KMS-11 (cell line): Measurements from ENCODE around the gene CAPRIN2.
A peak's percentile ranks its signal among the peaks of the same experiment; 100 is the strongest.

ENCODE experiments used
- H2AFZ ChIP-seq: fragments of 200-600 bp; sonication (generic); 2 replicates; pipeline ENCODE4 v1.6.1; 2016; ENCODE audit warnings: antibody characterized with exemption, mixed run types, low read depth
- H3K27ac ChIP-seq: fragments of 200-600 bp; sonication (generic); 2 replicates; pipeline ENCODE4 v1.6.1; 2016; ENCODE audit warnings: mild to moderate bottlenecking, mixed run types
- H3K27me3 ChIP-seq: fragments of 200-600 bp; sonication (generic); 2 replicates; pipeline ENCODE4 v1.6.1; 2017; ENCODE audit warnings: mild to moderate bottlenecking, low read depth, mixed run types, moderate library complexity; ENCODE audit not compliant: insufficient read depth
- H3K36me3 ChIP-seq: fragments of 200-600 bp; sonication (generic); 2 replicates; pipeline ENCODE4 v1.6.1; 2017; ENCODE audit warnings: mild to moderate bottlenecking, mixed run types; ENCODE audit not compliant: insufficient read depth
- H3K4me1 ChIP-seq: fragments of 200-600 bp; sonication (generic); 2 replicates; pipeline ENCODE4 v1.6.1; 2016; ENCODE audit warnings: mild to moderate bottlenecking, low read depth, mixed run types; ENCODE audit not compliant: poor library complexity, severe bottlenecking
- H3K4me2 ChIP-seq: fragments of 200-600 bp; sonication (generic); 2 replicates; pipeline ENCODE4 v1.7.0; 2016; ENCODE audit warnings: mild to moderate bottlenecking, mixed run types
- H3K4me3 ChIP-seq: fragments of 200-600 bp; sonication (generic); IDR thresholded peaks from 2 replicates; pipeline ENCODE4 v1.6.1; 2017; ENCODE audit warnings: low read depth, low read length, mixed read lengths; ENCODE audit not compliant: insufficient read depth
- H3K79me2 ChIP-seq: fragments of 200-600 bp; sonication (generic); 2 replicates; pipeline ENCODE4 v1.6.1; 2016; ENCODE audit warnings: low read depth, mixed run types; ENCODE audit not compliant: insufficient read depth
- H3K9ac ChIP-seq: fragments of 200-600 bp; sonication (generic); 2 replicates; pipeline ENCODE4 v1.6.1; 2016; ENCODE audit warnings: mild to moderate bottlenecking, mixed run types
- H4K20me1 ChIP-seq: fragments of 200-600 bp; sonication (generic); 2 replicates; pipeline ENCODE4 v1.6.1; 2016; ENCODE audit warnings: mild to moderate bottlenecking, mixed run types; ENCODE audit not compliant: insufficient read depth
- TF ChIP-seq, protein P1 (sequence below): fragments of 200-600 bp; sonication (generic); conservative IDR thresholded peaks from 2 replicates; pipeline ENCODE4 v1.6.1; 2017; ENCODE audit warnings: low read depth, mild to moderate bottlenecking, antibody characterized with exemption, low read length, moderate library complexity, mixed read lengths

CAPRIN2 gene

DNA sequence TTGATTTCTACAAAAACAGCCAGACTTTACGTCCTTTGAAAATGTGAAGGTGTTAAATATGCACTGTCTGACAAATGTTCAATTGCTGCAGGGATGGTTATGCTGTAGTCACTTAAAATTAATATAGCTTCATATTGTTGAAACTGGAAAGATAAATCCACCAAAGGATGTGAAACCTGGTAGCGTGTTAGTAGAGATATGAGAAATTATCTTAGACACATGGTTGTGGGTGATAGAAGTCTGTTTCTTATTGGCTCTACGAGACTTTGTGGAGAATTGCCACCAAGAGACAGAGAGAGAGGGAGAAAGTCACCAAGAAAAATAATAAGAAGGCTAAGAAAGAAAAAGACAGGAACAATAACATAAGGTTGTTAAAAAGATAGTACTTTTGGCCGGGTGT lies 2.6 kb upstream of the CAPRIN2 start:
- TF ChIP-seq, protein P1, sequence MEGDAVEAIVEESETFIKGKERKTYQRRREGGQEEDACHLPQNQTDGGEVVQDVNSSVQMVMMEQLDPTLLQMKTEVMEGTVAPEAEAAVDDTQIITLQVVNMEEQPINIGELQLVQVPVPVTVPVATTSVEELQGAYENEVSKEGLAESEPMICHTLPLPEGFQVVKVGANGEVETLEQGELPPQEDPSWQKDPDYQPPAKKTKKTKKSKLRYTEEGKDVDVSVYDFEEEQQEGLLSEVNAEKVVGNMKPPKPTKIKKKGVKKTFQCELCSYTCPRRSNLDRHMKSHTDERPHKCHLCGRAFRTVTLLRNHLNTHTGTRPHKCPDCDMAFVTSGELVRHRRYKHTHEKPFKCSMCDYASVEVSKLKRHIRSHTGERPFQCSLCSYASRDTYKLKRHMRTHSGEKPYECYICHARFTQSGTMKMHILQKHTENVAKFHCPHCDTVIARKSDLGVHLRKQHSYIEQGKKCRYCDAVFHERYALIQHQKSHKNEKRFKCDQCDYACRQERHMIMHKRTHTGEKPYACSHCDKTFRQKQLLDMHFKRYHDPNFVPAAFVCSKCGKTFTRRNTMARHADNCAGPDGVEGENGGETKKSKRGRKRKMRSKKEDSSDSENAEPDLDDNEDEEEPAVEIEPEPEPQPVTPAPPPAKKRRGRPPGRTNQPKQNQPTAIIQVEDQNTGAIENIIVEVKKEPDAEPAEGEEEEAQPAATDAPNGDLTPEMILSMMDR = no peak
- Histone ChIP-seq H3K4me1 (peaks cover 18% of the 10 kb centered on the region), H2AFZ (no peak overlapping the region), H3K36me3 (no peaks in the 10 kb centered on the region), H4K20me1 (no peaks in the 10 kb centered on the region), H3K9ac (no peak overlapping the region), H3K4me2 (no peak overlapping the region), H3K4me3 (no peak overlapping the region), H3K27ac (no peak overlapping the region), H3K79me2 (no peaks in the 10 kb centered on the region), H3K27me3 (no peaks in the 10 kb centered on the region)

DNA sequence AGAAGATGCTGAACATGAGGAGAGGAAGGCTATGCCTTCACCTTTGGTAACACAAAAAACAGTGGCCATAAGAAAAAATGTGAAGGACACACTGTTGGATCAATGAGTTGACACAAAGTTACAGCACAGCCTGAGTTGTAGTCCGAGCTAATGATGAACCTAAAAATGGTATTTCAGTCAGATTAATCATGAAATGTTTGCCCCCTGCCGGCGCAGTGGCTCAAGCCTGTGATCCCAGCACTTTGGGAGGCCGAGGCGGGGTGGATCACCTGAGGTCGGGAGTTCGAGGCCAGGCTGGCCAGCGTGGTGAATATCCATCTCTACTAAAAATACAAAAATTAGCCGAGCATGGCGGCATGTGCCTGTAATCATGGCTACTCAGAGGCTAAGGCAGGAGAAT lies 1.3 kb upstream of the CAPRIN2 start:
- H4K20me1 ChIP-seq = no peaks in the 10 kb centered on the region
- H3K4me1 ChIP-seq = peaks cover 18% of the 10 kb centered on the region
- TF ChIP-seq, protein P1 = no peak
- no peak overlapping the region for H3K9ac ChIP-seq
- no peaks in the 10 kb centered on the region for H3K36me3 ChIP-seq
- H3K4me3 ChIP-seq = no peak overlapping the region
- H3K27ac ChIP-seq = no peak overlapping the region
- no peaks in the 10 kb centered on the region for H3K79me2 ChIP-seq
- H3K4me2 ChIP-seq = peak overlapping the region; percentile 71; the same call in 1 of the 2 replicates
- H2AFZ ChIP-seq = peak overlapping the region; percentile 94; the same call in 1 of the 2 replicates
- no peaks in the 10 kb centered on the region for H3K27me3 ChIP-seq

DNA sequence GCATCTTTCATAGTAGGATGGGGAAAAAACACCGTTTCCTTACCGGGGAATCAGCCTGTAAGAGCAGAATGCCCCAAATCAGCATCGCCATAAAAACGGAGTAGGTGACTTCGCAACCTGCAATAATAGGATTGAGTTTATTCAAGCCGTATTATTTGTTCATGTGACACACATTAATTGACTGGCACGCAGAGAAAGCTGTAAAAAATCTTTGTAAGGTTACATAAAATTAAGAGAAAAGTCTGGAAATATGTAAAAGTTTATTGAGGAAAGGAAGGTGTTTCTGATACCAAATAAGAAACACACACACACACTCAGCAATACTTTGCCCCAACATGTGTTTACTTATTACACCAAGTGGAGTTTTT lies 628 bp upstream of the CAPRIN2 start:
- Histone ChIP-seq H3K36me3 (no peaks in the 10 kb centered on the region), H3K4me3 (no peak overlapping the region), H3K79me2 (no peaks in the 10 kb centered on the region), H2AFZ (peak overlapping the region; percentile 94), H3K4me1 (peaks cover 18% of the 10 kb centered on the region), H3K27me3 (no peaks in the 10 kb centered on the region), H4K20me1 (no peaks in the 10 kb centered on the region), H3K4me2 (peak overlapping the region; percentile 71), H3K27ac (peak overlapping the region; percentile 49), H3K9ac (peak overlapping the region; percentile 59)
- TF ChIP-seq, protein P1 = no peak; the same call in 1 of the 2 replicates

DNA sequence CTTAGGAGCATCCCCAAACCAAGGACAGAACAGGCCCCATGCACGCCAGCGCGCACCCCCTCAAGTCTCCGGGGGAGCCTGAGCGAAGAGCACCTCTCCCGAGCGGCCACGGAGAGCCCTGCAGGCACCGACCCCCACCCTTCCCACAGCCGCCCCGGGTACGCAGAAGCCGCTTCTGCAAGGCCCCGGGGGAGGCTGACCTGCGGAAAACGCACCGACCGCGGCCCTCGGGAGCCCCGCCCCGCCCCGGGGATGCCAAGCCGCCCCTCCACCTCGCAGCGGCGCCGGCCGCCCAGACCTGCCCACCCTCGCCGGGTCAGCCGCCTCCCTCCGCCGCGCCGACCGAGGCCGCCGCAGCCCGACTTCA lies 385 bp downstream of the CAPRIN2 start:
- Histone ChIP-seq H4K20me1 (no peaks in the 10 kb centered on the region), H3K36me3 (no peaks in the 10 kb centered on the region), H3K79me2 (no peaks in the 10 kb centered on the region), H3K9ac (peak overlapping the region; percentile 59; the same call in 1 of the 2 replicates), H3K27ac (peak overlapping the region; percentile 16; the same call in 1 of the 2 replicates), H3K4me3 (no peak overlapping the region), H3K4me2 (peak overlapping the region; percentile 80), H3K27me3 (no peaks in the 10 kb centered on the region), H2AFZ (peak overlapping the region; percentile 94), H3K4me1 (peaks cover 18% of the 10 kb centered on the region)
- TF ChIP-seq, protein P1 = no peak
